ENCODE measurements around the gene MLF1. TPM values are rescaled to one million over a fixed set of nuclear protein-coding genes. Genes with fewer than 3 reads are reported as not detected.

Gene MLF1
- total RNA-seq, 1 donor from 2014 or later, result 3.3 TPM

GRCh38 chr3:158590223-158590622 lies 19.2 kb downstream of the MLF1 start:
- Histone ChIP-seq H3K4me1 (no peaks in the 10 kb centered on the region), H3K27ac (no peak overlapping the region), H3K4me3 (no peak overlapping the region), H3K9me3 (no peaks in the 10 kb centered on the region), H3K27me3 (no peaks in the 10 kb centered on the region), H3K36me3 (no peaks in the 10 kb centered on the region)
- intact Hi-C loops (cut with DNase I), result no loop called here
- no peak for DNase-seq (ENCODE audit: low spot score in 2 of 2)
- no peak for TF ChIP-seq CTCF (IDR thresholded peaks at IDR 0.05)

GRCh38 chr3:158600787-158601186 lies 29.8 kb downstream of the MLF1 start:
- H3K36me3 ChIP-seq, result no peaks in the 10 kb centered on the region
- TF ChIP-seq CTCF (IDR thresholded peaks at IDR 0.05), result no peak
- intact Hi-C loops (cut with DNase I), result no loop called here
- H3K27me3 ChIP-seq, result no peaks in the 10 kb centered on the region
- no peaks in the 10 kb centered on the region for H3K9me3 ChIP-seq
- H3K4me3 ChIP-seq, result no peak overlapping the region
- H3K27ac ChIP-seq, result no peak overlapping the region
- DNase-seq (ENCODE audit: low spot score in 2 of 2), result no peak
- H3K4me1 ChIP-seq, result no peaks in the 10 kb centered on the region

GRCh38 chr3:158602227-158602626 lies 31.2 kb downstream of the MLF1 start:
- no peaks in the 10 kb centered on the region for H3K27me3 ChIP-seq
- DNase-seq (ENCODE audit: low spot score in 2 of 2), result no peak
- no peak for TF ChIP-seq CTCF (IDR thresholded peaks at IDR 0.05)
- H3K4me1 ChIP-seq, result no peaks in the 10 kb centered on the region
- intact Hi-C loops (cut with DNase I), result no loop called here
- no peaks in the 10 kb centered on the region for H3K9me3 ChIP-seq
- H3K27ac ChIP-seq, result no peak overlapping the region
- H3K4me3 ChIP-seq, result no peak overlapping the region
- H3K36me3 ChIP-seq, result no peaks in the 10 kb centered on the region

- no peak for DNase-seq (ENCODE audit: low spot score in 2 of 2)
- Histone ChIP-seq H3K36me3 (no peaks in the 10 kb centered on the region), H3K27ac (no peak overlapping the region), H3K4me3 (no peak overlapping the region), H3K4me1 (no peaks in the 10 kb centered on the region), H3K9me3 (no peaks in the 10 kb centered on the region), H3K27me3 (no peaks in the 10 kb centered on the region)
- intact Hi-C loops (cut with DNase I), result no loop called here
- TF ChIP-seq CTCF (IDR thresholded peaks at IDR 0.05), result no peak
Observed at GRCh38 chr3:158617982-158618875, 47.2 kb downstream of the MLF1 start.

- Histone ChIP-seq H3K4me3 (no peak overlapping the region), H3K9me3 (no peaks in the 10 kb centered on the region), H3K27me3 (no peaks in the 10 kb centered on the region), H3K4me1 (no peaks in the 10 kb centered on the region), H3K27ac (no peak overlapping the region), H3K36me3 (no peaks in the 10 kb centered on the region)
- no peak for TF ChIP-seq CTCF (IDR thresholded peaks at IDR 0.05)
- DNase-seq (ENCODE audit: low spot score in 2 of 2), result no peak
- intact Hi-C loops (cut with DNase I), result no loop called here
Observed at GRCh38 chr3:158625881-158626280, 54.9 kb downstream of the MLF1 start.

Measured in ascending aorta (tissue), 2 donors.